DOHH2 (cell line): ENCODE data around the gene DAPK2.

Experiments
- CTCF ChIP-seq: fragments of 200-600 bp; sonication (generic); IDR thresholded peaks from one replicate; pipeline ENCODE4 v1.5.1; 2014; ENCODE audit warnings: antibody characterized with exemption, mild to moderate bottlenecking, low read depth, low read length; ENCODE audit not compliant: poor library complexity, severe bottlenecking
- EZH2phosphoT487 ChIP-seq: fragments of 200-600 bp; sonication (generic); IDR thresholded peaks from 2 replicates; pipeline ENCODE4 v1.6.1; 2017; ENCODE audit warnings: borderline replicate concordance, mild to moderate bottlenecking, antibody characterized with exemption, low read length, moderate library complexity, mixed read lengths

GRCh38 chr15:63942486-63943365 lies 103.6 kb downstream of the DAPK2 start:
- TF ChIP-seq CTCF, result no peak
- no peak for TF ChIP-seq EZH2phosphoT487
